PFSK-1 (cell line): ENCODE results near the gene COL4A6.

Experiments
- FOXP2 ChIP-seq: optimal IDR thresholded peaks from 2 replicates; pipeline ENCODE3; 2011; ENCODE audit warnings: borderline replicate concordance, control low read depth, inconsistent platforms; ENCODE audit not compliant: insufficient read depth; ENCODE audit errors: extremely low read length, extremely low read depth
- POLR2AphosphoS5 ChIP-seq: IDR thresholded peaks from 2 replicates; pipeline ENCODE4 v1.6.1; 2012; ENCODE audit warnings: low read depth, mild to moderate bottlenecking, control low read depth, low read length, moderate library complexity
- TAF1 ChIP-seq: IDR thresholded peaks from 2 replicates; pipeline ENCODE4 v1.6.1; 2012; ENCODE audit warnings: low read length, control low read depth, borderline replicate concordance; ENCODE audit not compliant: insufficient read depth
- TF ChIP-seq, protein P1 (sequence below), 2 experiments: IDR thresholded peaks; 2 replicates each; pipeline versions ENCODE4 v1.6.1 to v1.8.0; 2011 to 2012; ENCODE audit warnings: low read depth in 2 of 2, low read length in 2 of 2, control low read depth in 1 of 2, inconsistent platforms in 1 of 2, mild to moderate bottlenecking in 1 of 2, moderate library complexity in 1 of 2; ENCODE audit not compliant: insufficient read depth in 1 of 2

DNA sequence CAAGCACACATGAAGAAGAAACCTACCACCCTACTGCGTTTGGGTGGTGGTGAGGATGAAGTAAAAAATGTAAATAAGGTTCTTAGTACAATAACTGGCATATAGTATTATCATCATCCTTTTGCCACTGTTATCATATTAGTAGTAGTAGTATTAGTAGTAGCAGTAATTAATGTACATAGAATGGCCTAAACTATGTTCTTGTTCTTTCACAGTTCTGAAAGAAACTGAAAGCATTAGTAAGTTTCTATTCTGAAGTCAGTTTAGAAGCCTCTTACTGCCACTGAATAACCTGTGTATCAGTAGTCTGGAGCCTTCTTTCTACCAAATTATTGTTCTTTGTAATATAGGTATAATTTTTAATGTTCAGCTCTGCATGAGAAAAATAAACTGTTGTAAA, 21.0 kb downstream of the COL4A6 start:
- TF ChIP-seq POLR2AphosphoS5 (no peak), TAF1 (no peak), FOXP2 (no peak)
- TF ChIP-seq, protein P1, sequence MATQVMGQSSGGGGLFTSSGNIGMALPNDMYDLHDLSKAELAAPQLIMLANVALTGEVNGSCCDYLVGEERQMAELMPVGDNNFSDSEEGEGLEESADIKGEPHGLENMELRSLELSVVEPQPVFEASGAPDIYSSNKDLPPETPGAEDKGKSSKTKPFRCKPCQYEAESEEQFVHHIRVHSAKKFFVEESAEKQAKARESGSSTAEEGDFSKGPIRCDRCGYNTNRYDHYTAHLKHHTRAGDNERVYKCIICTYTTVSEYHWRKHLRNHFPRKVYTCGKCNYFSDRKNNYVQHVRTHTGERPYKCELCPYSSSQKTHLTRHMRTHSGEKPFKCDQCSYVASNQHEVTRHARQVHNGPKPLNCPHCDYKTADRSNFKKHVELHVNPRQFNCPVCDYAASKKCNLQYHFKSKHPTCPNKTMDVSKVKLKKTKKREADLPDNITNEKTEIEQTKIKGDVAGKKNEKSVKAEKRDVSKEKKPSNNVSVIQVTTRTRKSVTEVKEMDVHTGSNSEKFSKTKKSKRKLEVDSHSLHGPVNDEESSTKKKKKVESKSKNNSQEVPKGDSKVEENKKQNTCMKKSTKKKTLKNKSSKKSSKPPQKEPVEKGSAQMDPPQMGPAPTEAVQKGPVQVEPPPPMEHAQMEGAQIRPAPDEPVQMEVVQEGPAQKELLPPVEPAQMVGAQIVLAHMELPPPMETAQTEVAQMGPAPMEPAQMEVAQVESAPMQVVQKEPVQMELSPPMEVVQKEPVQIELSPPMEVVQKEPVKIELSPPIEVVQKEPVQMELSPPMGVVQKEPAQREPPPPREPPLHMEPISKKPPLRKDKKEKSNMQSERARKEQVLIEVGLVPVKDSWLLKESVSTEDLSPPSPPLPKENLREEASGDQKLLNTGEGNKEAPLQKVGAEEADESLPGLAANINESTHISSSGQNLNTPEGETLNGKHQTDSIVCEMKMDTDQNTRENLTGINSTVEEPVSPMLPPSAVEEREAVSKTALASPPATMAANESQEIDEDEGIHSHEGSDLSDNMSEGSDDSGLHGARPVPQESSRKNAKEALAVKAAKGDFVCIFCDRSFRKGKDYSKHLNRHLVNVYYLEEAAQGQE (IDR thresholded peaks at IDR 0.05; ENCODE audit: insufficient read depth in 1 of 2, low read depth in 2 of 2, low read length in 2 of 2): no peak
